Panc1 (cell line): ENCODE measurements around the gene LDLRAD4. TPM values are rescaled to one million over a fixed set of nuclear protein-coding genes. Genes with fewer than 3 reads are reported as not detected.

Experiments
- ATAC-seq: fragments of 200-7000 bp; cut with Tn5 transposase; 2 replicates; pipeline ENCODE4 v1.9.1; 2020; ENCODE audit warnings: mild to moderate bottlenecking, moderate library complexity
- BruUV-seq: library from RNA; stranded (reverse); fragments of 400-500 nt; replicated peaks from 2 replicates; lab custom pipeline; 2021; lab: Mats Ljungman, UMichigan
- CTCF ChIA-PET: fragments of 300-600 bp; sonication (Branson Sonifier 250); formaldehyde crosslinking; loops from one replicate; lab custom pipeline; 2022; ENCODE audit warnings: antibody characterized with exemption; lab: Charles Lee
- POLR2A ChIA-PET: fragments of 300-600 bp; sonication (Branson Sonifier 250); formaldehyde crosslinking; loops from one replicate; lab custom pipeline; 2022; ENCODE audit warnings: antibody characterized with exemption; lab: Charles Lee
- DNase-seq: peaks from one replicate; pipeline ENCODE4 v3.0.0-alpha.2; 2010; ENCODE audit warnings: low read depth, low spot score
- H3K27ac ChIP-seq: 2 replicates; pipeline ENCODE4 v1.5.1; 2011; ENCODE audit warnings: mild to moderate bottlenecking, low read length, inconsistent platforms
- H3K27me3 ChIP-seq: fragments of 200-500 bp; sonication (Bioruptor generic); 2 replicates; pipeline ENCODE4 v1.6.0; 2014; ENCODE audit warnings: low read length, inconsistent platforms; ENCODE audit not compliant: control insufficient read depth, insufficient read depth
- H3K36me3 ChIP-seq: fragments of 200-500 bp; sonication (Bioruptor generic); 2 replicates; pipeline ENCODE4 v1.5.1; 2014; ENCODE audit warnings: inconsistent platforms, mild to moderate bottlenecking, low read length, moderate library complexity; ENCODE audit not compliant: control insufficient read depth, insufficient read depth
- H3K4me1 ChIP-seq: 2 replicates; pipeline ENCODE4 v1.5.1; 2011; ENCODE audit warnings: inconsistent platforms, mild to moderate bottlenecking, low read length, moderate library complexity; ENCODE audit not compliant: control insufficient read depth, insufficient read depth
- H3K4me3 ChIP-seq, 2 experiments: 2 replicates each; pipeline ENCODE4 v1.5.1; 2011 to 2012; ENCODE audit warnings: low read depth in 2 of 2, low read length in 2 of 2, mild to moderate bottlenecking in 2 of 2, inconsistent platforms in 1 of 2, moderate library complexity in 1 of 2
- H3K9me3 ChIP-seq: fragments of 200-500 bp; sonication (Bioruptor generic); 2 replicates; pipeline ENCODE4 v1.5.1; 2014; ENCODE audit warnings: low read depth, mild to moderate bottlenecking, inconsistent platforms, low read length, moderate library complexity; ENCODE audit not compliant: control insufficient read depth, insufficient read depth
- CTCF ChIP-seq: fragments of 450-650 bp; IDR thresholded peaks from 2 replicates; pipeline ENCODE4 v1.5.1; 2017; ENCODE audit warnings: mild to moderate bottlenecking
- POLR2AphosphoS5 ChIP-seq: IDR thresholded peaks from 2 replicates; pipeline ENCODE4 v1.6.1; 2012; ENCODE audit warnings: mild to moderate bottlenecking, low read depth, low read length, moderate library complexity
- REST ChIP-seq, 2 experiments: IDR thresholded peaks; 2 replicates each; pipeline ENCODE4 v1.6.1; 2011 to 2012; ENCODE audit warnings: low read depth in 2 of 2, control low read depth in 1 of 2, low read length in 1 of 2, mild to moderate bottlenecking in 1 of 2, moderate library complexity in 1 of 2; ENCODE audit not compliant: insufficient read depth in 1 of 2
- SIN3A ChIP-seq: IDR thresholded peaks from 2 replicates; pipeline ENCODE4 v1.6.1; 2012; ENCODE audit warnings: low read depth, mild to moderate bottlenecking, low read length, moderate library complexity, borderline replicate concordance; ENCODE audit not compliant: insufficient read depth
- TCF7L2 ChIP-seq: IDR thresholded peaks from 2 replicates; pipeline ENCODE4 v1.6.1; 2011; ENCODE audit warnings: mild to moderate bottlenecking, low read depth, low read length, inconsistent platforms
- in situ Hi-C: cut with HindIII; loops from 2 replicates; pipeline ENCODE4 v1.10.0; 2016; ENCODE audit warnings: low sequenced_read_pairs, low pct_unique_long_range_greater_than_20kb
- intact Hi-C: fragments of 100-400 bp; cut with micrococcal nuclease; formaldehyde crosslinking; loops from one replicate; pipeline ENCODE4 v1.10.0; 2022; ENCODE audit not compliant: unreplicated experiment
- total RNA-seq: library from RNA; stranded (reverse); gene quantifications from one replicate; pipeline ENCODE4 v1.2.1, GENCODE V29; 2021; ENCODE audit not compliant: unreplicated experiment

Gene LDLRAD4
- total RNA-seq, 1 experiment from 2014 or later, result 0.28 TPM

- ATAC-seq, result no peak
- Histone ChIP-seq H3K4me1 (no peaks in the 10 kb centered on the region), H3K36me3 (no peaks in the 10 kb centered on the region), H3K27ac (no peak overlapping the region), H3K4me3 (no peak overlapping the region), H3K27me3 (no peaks in the 10 kb centered on the region), H3K9me3 (no peaks in the 10 kb centered on the region)
- TF ChIP-seq TCF7L2, result no peak
- ChIA-PET POLR2A (no interaction called here), CTCF (no interaction called here)
- BruUV-seq, result no TSS peak
- no peak for DNase-seq
- in situ Hi-C loops, result no loop called here
- intact Hi-C loops, result no loop called here
Measured at GRCh38 chr18:13454363-13455150, 236.0 kb downstream of the LDLRAD4 start.

- Histone ChIP-seq H3K36me3 (no peaks in the 10 kb centered on the region), H3K27me3 (no peaks in the 10 kb centered on the region), H3K27ac (no peak overlapping the region), H3K4me3 (no peak overlapping the region), H3K4me1 (no peaks in the 10 kb centered on the region), H3K9me3 (no peaks in the 10 kb centered on the region)
- no TSS peak for BruUV-seq
- POLR2A ChIA-PET, result no interaction called here
- ATAC-seq (no peak), DNase-seq (no peak)
- TF ChIP-seq REST (IDR thresholded peaks at IDR 0.05; ENCODE audit: insufficient read depth in 1 of 2, low read depth in 2 of 2, low read length in 1 of 2) (no peak), SIN3A (no peak), CTCF (no peak), POLR2AphosphoS5 (no peak), TCF7L2 (no peak)
- intact Hi-C loops, result no loop called here
- in situ Hi-C loops, result no loop called here
- CTCF ChIA-PET, result no interaction called here
Measured at GRCh38 chr18:13455471-13455870, 236.9 kb downstream of the LDLRAD4 start.

GRCh38 chr18:13455960-13456481, 237.5 kb downstream of the LDLRAD4 start:
- no peak overlapping the region for H3K27ac ChIP-seq
- H3K27me3 ChIP-seq, result no peaks in the 10 kb centered on the region
- no TSS peak for BruUV-seq
- in situ Hi-C loops (no loop called here), intact Hi-C loops (no loop called here)
- POLR2A ChIA-PET, result no interaction called here
- DNase-seq (no peak), ATAC-seq (no peak)
- no peak overlapping the region for H3K4me3 ChIP-seq
- TF ChIP-seq TCF7L2 (no peak), SIN3A (no peak), POLR2AphosphoS5 (no peak), REST (IDR thresholded peaks at IDR 0.05; ENCODE audit: insufficient read depth in 1 of 2, low read depth in 2 of 2, low read length in 1 of 2) (no peak), CTCF (no peak)
- no peaks in the 10 kb centered on the region for H3K36me3 ChIP-seq
- CTCF ChIA-PET, result no interaction called here
- H3K9me3 ChIP-seq, result no peaks in the 10 kb centered on the region
- no peaks in the 10 kb centered on the region for H3K4me1 ChIP-seq
